NOMO-1 treated with dmso at 0.1 percent for 144 hours (cell line): Measurements from ENCODE around the gene SGF29.
"Not testable (repeated sequence)": the region's sequence is repeated elsewhere in the genome, so short reads cannot be mapped to it uniquely, and the experiment has no call there.

Experiments used
- DNase-seq: peaks from one replicate; lab custom pipeline; 2025; ENCODE audit not compliant: unreplicated experiment; lab: John Stamatoyannopoulos, UW

SGF29 gene

DNA sequence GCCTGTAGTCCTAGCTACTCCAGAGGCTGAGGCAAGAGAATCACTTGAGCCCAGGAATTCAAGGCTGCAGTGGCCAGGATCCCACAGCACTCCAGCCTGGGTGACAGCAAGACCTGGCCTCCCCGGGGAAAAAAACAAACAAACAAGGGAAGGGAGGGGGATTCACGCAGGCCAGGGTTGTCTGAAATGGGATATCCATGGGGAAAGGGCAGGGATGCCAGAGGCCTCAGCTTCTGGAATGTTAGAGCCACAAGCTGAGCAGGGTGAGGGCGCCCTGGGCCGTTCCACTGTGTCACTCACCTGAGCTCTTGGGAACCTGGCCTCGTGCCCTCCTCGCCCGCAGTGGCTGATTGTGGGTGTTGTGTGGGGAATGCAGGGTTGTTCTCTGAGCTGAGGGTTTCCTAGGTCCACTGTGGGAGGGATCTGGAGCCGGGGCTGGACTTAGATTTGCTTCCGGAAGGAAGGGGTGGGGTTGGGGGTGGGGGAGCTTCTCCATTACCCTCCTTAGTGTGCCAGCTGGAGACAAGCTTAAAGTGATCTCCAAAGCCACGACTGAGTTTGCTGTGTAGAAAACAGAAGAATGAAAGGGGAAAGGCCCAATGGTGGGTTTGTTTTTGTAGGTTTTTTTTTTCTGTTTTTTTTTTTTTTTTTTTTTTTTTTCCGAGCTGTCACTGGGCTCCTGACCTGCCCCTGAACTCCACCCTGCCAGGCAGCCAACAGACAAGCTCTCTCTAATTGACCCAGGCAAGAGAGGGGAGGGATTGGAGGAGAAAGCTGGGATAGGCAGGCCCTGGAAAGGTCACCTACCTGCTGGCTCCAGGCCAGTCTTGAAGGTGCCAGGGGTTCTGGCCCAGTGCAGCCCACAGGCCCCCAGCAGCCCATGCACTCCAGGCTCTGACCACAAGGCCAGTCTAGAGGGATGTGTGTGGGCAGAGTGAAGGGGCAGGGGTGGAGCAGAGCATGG lies 56.2 kb downstream of the SGF29 start, which contains the start of gene SULT1A1:
SULT1A1 (minus strand) TSS at position 414 of the 964 bp plus-strand sequence. CDS start 1,189 bp downstream, outside the sequence.
- no peak for DNase-seq

DNA sequence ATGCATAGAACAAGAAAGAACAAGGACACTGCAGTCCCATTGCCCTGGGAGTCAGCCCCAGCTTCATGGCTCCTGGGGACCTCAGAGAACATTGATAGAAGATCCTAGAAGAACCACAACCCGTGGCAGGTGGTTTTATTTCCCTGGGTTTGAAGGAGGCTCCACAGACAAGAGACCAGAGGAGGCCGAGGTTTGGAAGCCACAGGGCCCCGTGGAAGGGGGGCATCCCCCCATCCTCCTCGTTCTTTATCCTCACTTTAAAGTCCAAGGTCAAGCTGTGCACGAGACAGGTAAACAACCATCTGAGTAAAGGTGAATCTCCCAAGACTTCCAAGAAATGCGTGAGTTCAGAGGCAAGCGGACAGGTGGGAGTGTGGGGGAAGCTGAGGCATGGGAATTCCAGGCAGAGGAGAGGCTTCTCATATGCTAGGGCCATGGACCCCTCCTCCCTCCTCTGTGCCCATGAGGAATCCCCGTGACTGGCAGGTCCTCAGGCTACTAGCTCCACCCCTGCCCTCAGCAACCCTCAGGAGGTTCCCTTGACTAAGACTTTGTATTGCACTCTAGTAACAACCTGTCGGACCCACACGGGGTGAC lies 57.0 kb downstream of the SGF29 start:
- no peak for DNase-seq

DNA sequence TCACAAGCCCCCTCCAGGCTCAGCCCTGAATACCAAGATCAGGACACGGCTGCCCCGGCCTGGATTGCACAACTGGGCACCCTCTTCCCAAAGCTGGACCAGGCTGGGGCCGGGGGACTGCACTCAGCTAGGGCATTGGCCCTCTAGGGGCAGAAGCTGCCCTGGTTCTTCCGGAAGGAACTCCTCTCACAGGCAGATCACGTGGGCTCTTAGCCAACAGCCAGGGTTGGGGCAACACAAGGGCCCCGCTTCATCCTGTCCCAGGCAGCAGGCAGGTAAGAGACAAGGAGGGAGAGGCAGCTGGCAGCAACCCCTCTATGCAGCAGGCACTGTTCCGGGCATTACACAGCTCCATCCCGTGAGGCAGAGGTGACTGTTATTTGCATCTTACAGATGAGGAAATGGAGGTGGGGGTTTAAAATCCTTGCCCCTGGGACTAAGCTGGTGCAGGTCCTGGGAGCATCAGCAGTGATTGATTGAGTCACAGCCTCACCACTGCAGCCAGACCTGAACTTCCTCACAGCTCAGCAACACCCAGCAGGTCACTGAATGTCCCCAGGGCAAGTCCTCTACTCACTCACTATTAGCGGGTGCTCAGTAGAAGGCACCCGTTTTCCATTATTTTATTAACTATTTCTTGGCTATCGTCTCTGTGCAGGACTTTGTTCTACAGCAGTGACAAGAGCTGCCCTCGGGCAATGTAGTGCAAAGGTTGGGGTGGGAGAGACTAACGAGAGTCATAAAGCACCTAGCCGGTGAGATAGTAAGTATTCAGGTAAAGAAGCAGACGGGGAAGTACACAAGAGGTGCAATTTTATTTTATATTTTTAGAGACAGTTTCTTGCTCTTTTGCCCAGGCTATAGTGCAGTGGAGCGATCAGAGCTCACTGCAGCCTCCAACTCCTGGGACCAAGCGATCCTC lies 58.9 kb downstream of the SGF29 start:
- not testable (repeated sequence) for DNase-seq

DNA sequence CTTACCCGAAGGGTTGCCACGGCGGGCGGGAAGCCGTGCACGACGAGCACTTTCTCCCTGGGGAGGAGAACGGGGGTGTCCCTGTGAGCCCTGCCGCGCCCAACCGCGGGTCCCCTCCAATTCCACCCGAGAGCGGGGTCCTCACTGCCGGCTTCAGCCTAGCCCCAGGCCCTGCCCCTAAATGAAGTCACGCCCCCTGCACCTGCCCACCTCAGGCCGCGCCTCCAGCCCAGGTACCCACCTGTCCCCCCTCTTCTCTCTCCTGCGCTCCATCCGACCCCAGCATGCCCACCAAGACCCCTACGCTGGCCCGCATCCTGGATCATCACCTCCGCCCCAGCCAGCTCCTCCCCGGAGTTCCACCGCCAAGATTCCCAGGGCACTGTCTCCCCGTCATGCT lies 60.2 kb downstream of the SGF29 start:
- not testable (repeated sequence) for DNase-seq

DNA sequence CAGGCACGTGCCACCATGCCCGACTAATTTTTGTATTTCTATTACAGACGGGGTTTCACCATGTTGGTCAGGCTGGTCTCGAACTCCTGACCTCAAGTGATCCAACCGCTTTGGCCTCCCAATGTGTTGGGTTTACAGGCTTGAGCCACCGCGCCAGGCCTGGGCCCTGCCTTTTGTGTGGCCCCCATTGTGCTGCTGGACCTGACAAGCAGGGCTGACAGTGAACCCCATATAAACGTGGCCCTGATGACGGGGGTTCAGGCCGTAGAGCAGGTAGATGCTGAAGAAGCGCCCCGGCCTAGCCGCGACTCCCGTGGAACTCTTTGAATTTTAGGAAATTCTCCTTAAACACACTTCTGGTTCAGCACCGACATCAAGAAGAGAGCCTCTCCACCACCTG lies 60.8 kb downstream of the SGF29 start:
- DNase-seq, result not testable (repeated sequence)

DNA sequence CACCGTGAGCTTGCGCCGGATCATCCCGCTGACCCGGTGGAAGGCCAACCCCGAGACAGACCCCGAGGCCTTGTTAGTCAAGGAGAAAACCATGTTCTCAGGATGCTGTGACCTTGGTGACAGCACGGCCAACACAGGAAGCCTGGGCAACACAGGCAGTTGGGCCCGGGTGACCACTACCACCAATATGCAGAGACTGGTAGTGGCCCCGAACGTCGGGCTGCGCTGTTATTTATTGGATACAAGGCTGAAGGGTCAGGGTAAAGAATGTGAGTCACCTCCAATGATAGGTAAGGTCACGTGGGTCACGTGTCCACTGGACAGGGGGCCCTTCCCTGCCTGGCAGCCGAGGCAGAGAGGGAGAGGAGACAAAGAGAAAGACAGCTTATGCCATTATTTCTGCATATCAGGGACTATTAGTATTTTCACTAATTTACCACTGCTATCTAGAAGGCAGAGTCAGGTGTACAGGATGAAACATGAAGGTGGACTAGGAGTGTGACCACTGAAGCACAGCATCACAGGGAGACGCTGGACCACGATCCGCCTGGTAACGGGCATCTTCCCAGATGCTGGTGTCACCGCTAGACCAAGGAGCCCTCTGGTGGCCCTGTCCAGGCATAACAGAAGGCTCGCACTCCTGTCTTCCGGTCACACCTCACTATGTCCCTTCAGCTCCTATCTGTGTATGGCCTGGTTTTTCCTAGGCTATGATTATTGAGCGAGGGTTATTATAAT lies 61.9 kb downstream of the SGF29 start:
- DNase-seq, result not testable (repeated sequence)

DNA sequence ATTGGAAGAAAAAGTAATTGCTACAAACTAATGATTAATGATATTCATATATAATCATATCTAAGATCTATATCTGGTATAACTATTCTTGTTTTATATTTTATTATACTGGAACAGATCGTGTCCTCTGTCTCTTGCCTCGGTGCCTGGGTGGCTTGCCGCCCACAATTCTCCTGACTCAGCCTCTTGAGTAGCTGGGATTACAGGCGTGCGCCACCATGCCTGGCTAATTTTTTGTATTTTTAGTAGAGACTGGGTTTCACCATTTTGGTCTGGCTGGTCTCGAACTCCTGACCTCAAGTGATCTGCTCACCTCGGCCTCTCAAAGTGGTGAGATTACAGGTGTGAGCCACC lies 62.5 kb downstream of the SGF29 start:
- DNase-seq, result not testable (repeated sequence)

DNA sequence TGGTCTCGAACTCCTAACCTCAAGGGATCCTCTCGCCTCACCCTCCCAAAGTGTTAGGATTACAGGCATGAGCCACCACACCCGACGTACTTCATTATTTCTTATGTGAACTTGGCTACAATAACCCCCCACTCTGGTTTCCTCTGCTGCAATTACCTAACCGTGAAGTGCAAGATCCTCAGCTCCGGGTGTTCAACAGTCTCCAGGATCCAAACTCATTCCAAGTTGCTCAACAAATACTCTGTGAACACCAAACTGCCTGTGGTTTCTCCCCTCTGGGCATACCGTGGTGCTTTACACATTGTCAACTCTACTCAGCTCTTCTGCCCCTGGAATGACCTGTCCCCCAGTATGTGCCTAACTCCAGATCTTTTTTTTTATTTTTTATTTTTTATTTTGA lies 62.9 kb downstream of the SGF29 start:
- no peak for DNase-seq

DNA sequence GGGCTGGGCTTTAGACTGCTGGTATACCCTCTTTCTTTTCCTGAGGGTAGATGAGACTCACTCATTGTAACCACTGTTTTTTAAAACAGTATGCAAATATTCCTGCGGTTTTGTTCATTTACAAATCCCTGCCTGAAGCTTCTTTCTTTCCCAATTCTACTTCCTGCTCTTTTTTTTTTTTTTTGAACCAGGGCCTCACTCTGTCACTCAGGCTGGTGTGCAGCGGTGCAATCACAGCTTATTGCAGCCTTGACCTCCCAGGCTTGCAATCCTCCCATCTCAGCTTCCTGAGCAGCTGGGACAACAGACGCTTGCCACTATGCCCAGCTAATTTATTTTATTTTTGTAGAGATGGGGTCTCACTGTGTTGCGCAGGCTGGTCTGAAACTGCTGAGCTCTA lies 64.2 kb downstream of the SGF29 start:
- DNase-seq, result peak; percentile 36

DNA sequence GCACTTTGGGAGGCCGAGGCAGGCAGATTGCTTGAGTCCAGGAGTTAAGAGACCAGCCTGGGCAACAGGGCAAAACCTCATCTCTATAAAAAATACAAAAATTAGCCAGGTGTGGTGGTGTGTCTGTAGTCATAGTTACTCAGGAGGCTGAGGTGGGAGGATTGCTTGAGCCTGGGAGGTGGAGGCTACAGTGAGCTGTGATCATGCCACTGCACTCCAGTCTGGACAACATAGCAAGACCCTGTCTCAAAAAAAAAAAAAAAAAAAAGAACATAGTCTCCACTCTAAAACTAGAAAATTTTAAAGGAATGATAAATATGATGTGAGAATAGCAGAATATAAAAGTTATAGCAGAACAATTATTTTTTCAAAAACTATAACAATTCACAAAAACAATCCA lies 66.6 kb downstream of the SGF29 start:
- DNase-seq, result not testable (repeated sequence)

DNA sequence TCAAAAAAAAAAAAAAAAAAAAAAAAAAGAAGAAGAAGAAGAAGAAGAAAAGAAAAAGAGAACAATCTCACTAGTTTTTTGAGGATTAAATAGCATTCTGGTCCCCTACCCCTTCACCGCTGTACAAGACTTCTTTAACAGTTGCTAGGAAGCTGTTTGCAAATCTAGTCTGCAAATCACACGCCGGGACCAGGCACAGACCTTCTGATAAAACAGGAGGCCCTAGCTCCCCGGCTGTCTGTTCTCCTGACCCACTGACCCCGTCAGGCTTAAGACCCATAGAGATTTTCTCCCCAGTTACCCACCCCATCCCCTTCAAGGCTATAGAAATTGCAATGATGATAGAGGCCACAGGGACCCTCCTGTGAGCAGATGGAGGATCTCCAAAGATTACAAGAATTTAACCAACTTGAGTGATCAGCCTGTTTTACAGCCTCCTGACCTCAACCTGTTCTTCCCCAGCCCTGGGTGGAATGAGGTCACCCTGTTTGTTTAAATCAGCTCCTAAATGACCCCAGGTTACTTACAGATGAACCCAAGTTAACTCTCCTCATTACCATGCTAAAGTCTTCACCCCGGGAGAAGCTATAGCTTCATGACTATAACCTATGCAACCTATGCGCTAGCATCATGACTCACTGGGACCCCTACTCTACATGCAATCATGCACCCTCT lies 67.9 kb downstream of the SGF29 start:
- no peak for DNase-seq

DNA sequence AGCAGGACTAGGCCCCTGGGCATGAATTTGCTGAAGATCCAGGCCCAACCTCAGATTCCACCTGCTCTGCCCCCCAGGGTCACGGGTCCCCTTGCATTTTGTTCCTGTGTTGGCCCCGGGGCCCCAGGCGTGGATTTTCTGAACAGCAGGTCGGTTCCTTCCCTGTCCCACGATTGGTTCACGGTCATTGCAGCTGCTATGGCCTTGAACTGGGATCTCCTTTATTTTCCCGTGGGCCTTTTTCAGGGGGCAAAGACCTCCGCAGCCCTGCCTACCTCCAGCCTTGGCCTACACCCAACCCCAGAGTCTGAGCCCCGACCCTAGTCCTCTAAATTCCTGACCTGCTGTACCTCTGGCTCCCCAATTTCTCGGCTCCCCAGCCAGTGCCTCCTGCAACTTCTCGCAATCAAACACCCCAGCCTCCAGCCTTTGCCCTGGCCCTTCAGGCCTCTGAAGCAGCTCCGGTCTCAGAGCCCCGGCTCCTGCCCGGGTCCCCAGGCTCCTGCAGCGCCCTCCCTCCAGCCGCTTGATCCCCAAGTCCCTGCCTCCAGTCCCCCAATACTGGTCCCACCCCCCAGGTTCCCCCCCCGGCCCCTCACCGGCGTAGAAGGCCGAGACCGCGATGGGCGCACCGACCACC lies 68.9 kb downstream of the SGF29 start:
- DNase-seq, result not testable (repeated sequence)

DNA sequence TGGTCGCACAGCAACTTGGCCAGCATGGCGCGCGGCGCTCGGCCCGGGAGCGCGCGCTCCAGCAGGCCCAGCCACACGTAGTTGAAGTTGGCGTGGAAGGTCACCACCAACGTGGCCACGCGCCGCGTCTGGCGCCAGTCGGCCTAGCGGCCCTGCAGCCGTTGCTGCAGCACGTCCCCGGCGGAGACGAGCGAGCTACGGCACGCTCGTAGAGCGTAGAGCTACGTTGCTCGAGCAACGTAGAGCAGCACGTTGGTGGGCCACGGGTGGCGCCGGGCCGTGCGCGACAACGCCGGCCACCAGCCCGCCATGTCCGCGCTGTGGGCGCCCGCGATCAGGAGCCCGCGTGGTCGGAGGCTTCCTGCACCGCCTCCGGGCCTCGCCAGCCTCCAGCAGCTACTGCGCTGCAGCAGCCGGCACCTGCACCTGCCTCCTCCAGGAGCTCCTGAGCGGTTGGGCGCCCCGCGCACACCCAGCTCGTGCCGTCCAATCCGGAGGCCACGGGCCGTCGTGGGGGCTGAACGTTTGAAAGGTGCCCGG lies 69.5 kb downstream of the SGF29 start:
- DNase-seq, result peak; percentile 31

DNA sequence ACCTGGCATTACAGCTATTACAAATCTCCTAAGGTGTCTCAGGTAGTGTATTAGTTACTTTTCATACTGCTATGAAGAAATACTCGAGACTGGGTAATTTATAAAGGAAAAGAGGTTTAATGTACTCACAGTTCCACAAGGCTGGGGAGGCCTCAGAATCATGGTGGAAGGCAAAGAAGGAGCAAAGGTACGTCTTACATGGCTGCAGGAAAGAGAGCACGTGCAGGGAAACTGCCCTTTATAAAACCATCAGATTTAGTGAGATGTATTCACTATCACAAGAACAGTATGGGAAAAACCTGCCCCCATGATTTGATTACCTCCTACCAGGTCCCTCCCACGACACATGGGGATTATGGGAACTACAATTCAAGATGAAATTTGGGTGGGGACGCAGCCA lies 77.2 kb downstream of the SGF29 start:
- not testable (repeated sequence) for DNase-seq

DNA sequence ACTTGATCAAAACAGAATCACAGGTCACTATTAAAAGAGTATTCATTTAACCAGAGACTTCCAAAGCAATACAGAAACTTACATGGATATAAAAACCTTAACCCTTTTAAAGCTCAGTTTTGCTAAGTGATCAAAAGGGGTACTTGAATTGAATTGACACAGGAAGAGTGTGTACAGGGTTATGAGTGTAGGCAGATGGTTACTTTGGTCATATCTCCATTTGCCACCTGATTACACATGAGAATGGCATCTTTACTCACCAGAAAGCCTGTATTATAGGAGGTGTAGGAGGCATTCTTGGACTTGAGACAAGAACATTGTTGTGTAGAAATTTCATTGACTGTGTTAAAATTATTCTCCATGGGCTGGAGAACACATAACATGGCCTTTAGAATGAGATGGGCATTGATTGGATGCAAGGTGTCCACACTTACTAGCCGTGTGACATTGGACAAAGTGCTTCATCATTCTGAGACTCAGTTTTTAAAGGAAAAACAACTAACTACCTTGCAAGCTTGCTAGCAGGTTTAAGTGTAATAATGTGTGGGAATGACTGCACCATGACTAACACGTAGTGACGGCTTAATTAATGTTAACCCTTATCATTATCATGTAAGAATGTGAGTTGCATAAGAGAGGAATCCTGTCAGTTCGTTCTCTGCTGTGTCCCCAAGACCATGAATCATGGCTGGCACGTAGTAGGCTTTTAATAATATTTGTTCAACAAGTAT lies 82.5 kb downstream of the SGF29 start:
- DNase-seq, result not testable (repeated sequence)

DNA sequence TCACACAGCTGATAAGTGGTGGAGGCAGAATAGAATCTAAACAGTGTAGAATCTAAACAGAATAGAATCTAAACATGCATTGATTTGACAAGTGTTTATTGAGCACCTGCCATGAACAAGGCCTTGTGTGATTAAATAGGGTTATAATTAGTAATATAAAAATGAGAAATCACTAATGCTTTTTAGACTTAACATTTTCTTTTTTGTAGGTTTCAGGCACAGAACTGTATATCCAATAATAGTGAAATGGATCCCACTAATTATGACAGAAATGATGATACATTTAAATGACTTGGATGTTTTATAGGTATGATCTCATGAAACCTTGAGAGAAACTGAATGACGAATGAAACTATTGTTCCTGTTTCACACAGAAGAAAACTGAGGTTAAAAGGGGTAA lies 84.0 kb downstream of the SGF29 start, which contains the start of gene NPIPB8:
NPIPB8 (plus strand) TSS at position 301 of the 400 bp plus-strand sequence. CDS start 296 bp downstream, outside the sequence.
- DNase-seq, result not testable (repeated sequence)

DNA sequence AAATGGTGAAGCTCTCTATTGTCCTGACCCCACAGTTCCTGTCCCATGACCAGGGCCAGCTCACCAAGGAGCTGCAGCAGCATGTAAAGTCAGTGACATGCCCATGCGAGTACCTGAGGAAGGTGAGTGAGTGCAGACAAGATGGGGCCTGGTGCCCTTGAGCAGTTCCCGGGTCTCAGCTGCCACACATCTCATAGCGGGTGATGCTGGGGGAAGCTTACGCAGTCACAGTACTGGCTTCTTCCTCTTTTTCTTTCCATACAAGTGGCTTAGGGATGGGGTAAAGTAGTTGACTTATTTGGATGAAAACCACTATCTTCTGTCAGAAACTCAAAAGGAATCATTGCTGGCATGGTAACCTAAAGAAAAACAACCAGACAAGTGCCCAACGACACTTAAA lies 84.6 kb downstream of the SGF29 start:
- DNase-seq, result not testable (repeated sequence)

DNA sequence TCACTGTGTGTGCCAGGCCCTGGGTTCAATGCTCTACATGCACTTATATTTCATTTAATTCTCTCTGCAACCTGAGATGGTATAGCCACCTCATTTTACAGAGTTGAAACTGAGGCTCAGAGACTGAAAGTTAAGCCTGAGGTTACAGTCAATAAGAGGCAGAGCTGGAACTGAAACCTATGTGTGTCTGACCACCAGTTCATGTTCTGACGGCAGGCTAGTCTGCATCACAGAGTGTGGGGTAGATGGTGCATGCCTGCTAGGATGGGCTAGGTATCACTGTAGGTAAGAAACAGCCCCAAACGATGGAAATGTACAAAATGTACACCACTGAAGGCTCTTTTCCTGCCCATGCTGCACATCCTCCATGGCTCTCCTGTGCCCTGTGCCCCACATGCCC lies 86.2 kb downstream of the SGF29 start:
- DNase-seq, result not testable (repeated sequence)
